GM12878 (cell line): Measurements from ENCODE around the gene NGFR. TPM values are rescaled to one million over a fixed set of nuclear protein-coding genes. Genes with fewer than 3 reads are reported as not detected.

Source experiments
- ATAC-seq: fragments of 200-7000 bp; cut with Tn5 transposase; 3 replicates; pipeline ENCODE4 v1.9.1; 2020; ENCODE audit warnings: mild to moderate bottlenecking, moderate library complexity
- BruUV-seq: library from RNA; stranded (reverse); fragments of 400-500 nt; replicated peaks from 2 replicates; lab custom pipeline; 2021; lab: Mats Ljungman, UMichigan
- CTCF ChIA-PET: fragments of 300-600 bp; sonication (Branson Sonifier 250); formaldehyde crosslinking; extraction: SDS; loops from one replicate; lab custom pipeline; 2021; ENCODE audit warnings: inconsistent platforms; lab: Yijun Ruan, JAX
- POLR2A ChIA-PET: fragments of 350-600 bp; formaldehyde crosslinking; extraction: SDS; loops from one replicate; lab custom pipeline; 2021; ENCODE audit warnings: inconsistent platforms; lab: Charles Lee
- RAD21 ChIA-PET: fragments of 300-600 bp; sonication (Branson Sonifier 250); formaldehyde crosslinking; loops from one replicate; lab custom pipeline; 2023; ENCODE audit warnings: antibody characterized with exemption; ENCODE audit not compliant: unreplicated experiment; lab: Charles Lee
- SMC1A ChIA-PET: fragments of 300-600 bp; sonication (Branson Sonifier 250); formaldehyde crosslinking; loops from one replicate; lab custom pipeline; 2023; ENCODE audit not compliant: unreplicated experiment, uncharacterized antibody; lab: Charles Lee
- DNase-seq: peaks from one replicate; pipeline ENCODE4 v3.0.0-alpha.2; 2011; ENCODE audit warnings: low read depth, low spot score
- FAIRE-seq: peaks from 3 replicates; lab custom pipeline; 2011; peaks lifted over from hg19 to GRCh38; lab: Jason Lieb, UNC
- H2AFZ ChIP-seq: 2 replicates; pipeline ENCODE4 v1.6.0; 2011; ENCODE audit warnings: low read depth, low read length, control low read depth; ENCODE audit not compliant: control insufficient read depth
- H3K27ac ChIP-seq: 2 replicates; pipeline ENCODE4 v1.5.1; 2011; ENCODE audit warnings: control low read depth; ENCODE audit not compliant: control insufficient read depth, insufficient read depth
- H3K27me3 ChIP-seq, 2 experiments: replicated peaks in 1 of 2; 2 replicates each; pipeline versions ENCODE4 v1.6.0 to v1.6.1; 2011; ENCODE audit warnings: low read length in 1 of 2; ENCODE audit not compliant: control insufficient read depth in 2 of 2, insufficient read depth in 2 of 2
- H3K36me3 ChIP-seq, 2 experiments: 2 replicates each; pipeline ENCODE4 v1.5.1; 2011; ENCODE audit warnings: low read length in 1 of 2; ENCODE audit not compliant: control insufficient read depth in 2 of 2, insufficient read depth in 2 of 2
- H3K4me1 ChIP-seq: 2 replicates; pipeline ENCODE4 v1.6.1; 2011; ENCODE audit warnings: mild to moderate bottlenecking, low read length, moderate library complexity, mixed read lengths; ENCODE audit not compliant: control insufficient read depth, insufficient read depth
- H3K4me2 ChIP-seq: 2 replicates; pipeline ENCODE4 v1.6.0; 2011; ENCODE audit warnings: control low read depth; ENCODE audit not compliant: control insufficient read depth, insufficient read depth
- H3K4me3 ChIP-seq: fragments of 200-600 bp; sonication (generic); 2 replicates; pipeline ENCODE4 v1.5.1; 2016
- H3K79me2 ChIP-seq: 2 replicates; pipeline ENCODE4 v1.6.0; 2011; ENCODE audit warnings: low read length; ENCODE audit not compliant: control insufficient read depth, insufficient read depth
- H3K9ac ChIP-seq: 2 replicates; pipeline ENCODE4 v1.8.0; 2011; ENCODE audit warnings: low read length, control low read depth, mixed read lengths; ENCODE audit not compliant: control insufficient read depth, insufficient read depth
- H3K9me3 ChIP-seq: replicated peaks from 3 replicates; pipeline ENCODE4 v1.5.1; 2011; ENCODE audit warnings: mild to moderate bottlenecking, low read length; ENCODE audit not compliant: control insufficient read depth, insufficient read depth
- H4K20me1 ChIP-seq: 2 replicates; pipeline ENCODE4 v1.6.0; 2011; ENCODE audit not compliant: control insufficient read depth, insufficient read depth
- BCL11A ChIP-seq: IDR thresholded peaks from 2 replicates; pipeline ENCODE4 v1.6.1; 2011; ENCODE audit warnings: low read depth, low read length
- HDGF ChIP-seq: fragments of 450-650 bp; IDR thresholded peaks from 2 replicates; pipeline ENCODE4 v1.6.1; 2016; ENCODE audit warnings: antibody characterized with exemption
- RUNX3 ChIP-seq: IDR thresholded peaks from 2 replicates; pipeline ENCODE4 v1.6.1; 2012; ENCODE audit warnings: low read length, inconsistent platforms
- WGBS: methylation state at CpG from one replicate; pipeline ENCODE4 v1.1.6; 2016; ENCODE audit warnings: low lambda C conversion rate; ENCODE audit not compliant: insufficient replicate concordance, insufficient coverage; ENCODE audit errors: missing lambda C conversion rate; 5-methylcytosine and 5-hydroxymethylcytosine counted together
- in situ Hi-C: fragments of 300-500 bp; cut with MboI; formaldehyde crosslinking; loops from 9 replicates; pipeline ENCODE4 v1.14.3; 2018; ENCODE audit warnings: mixed read lengths
- intact Hi-C: fragments of 100-400 bp; cut with micrococcal nuclease; formaldehyde crosslinking; loops from one replicate; pipeline ENCODE4 v1.14.2; 2022; ENCODE audit not compliant: unreplicated experiment
- polyA plus RNA-seq, 11 experiments: library from polyadenylated mRNA; depleted of rRNA in 4 of 11; unstranded in 6 of 11; stranded (reverse) in 5 of 11; fragments of >200 nt; fragmentation: Nextera tagmentation in 4 of 11; fragmentation: Illumina TruSeq in 1 of 11; extraction: Ambion mirVana in 4 of 11; extraction: Trizol in 1 of 11; gene quantifications; 1 replicate in 1 of 11; 2 replicates in 10 of 11; pipeline versions ENCODE4 v1.2.1 to v1.2.3, GENCODE V29; 2011 to 2016; ENCODE audit warnings: inconsistent platforms in 2 of 11, missing spikeins in 2 of 11, low read depth in 1 of 11
- total RNA-seq, 4 experiments: library from RNA; depleted of rRNA in 3 of 4; stranded (reverse); fragments of >200 nt in 3 of 4; fragmentation: Illumina TruSeq in 1 of 4; extraction: Trizol in 1 of 4; gene quantifications; 2 replicates each; pipeline versions ENCODE4 v1.2.1 to v1.2.3, GENCODE V29; 2013 to 2021

The NGFR gene
- total and polyA plus RNA-seq, 10 of the 15 experiments (the other 5 are each of a cell fraction or from before 2014, with no cell fraction given), result 0.05 to 0.28 (median 0.08) TPM; not detected in 1

GRCh38 chr17:49511810-49512209, 16.7 kb downstream of the NGFR start:
- ChIA-PET RAD21 (no interaction called here), POLR2A (interaction anchor here (0.5 kb wide), 1 partner anchor 171 kb away, joined by 3 read pairs; no protein-coding TSS in a partner anchor), CTCF (no interaction called here), SMC1A (no interaction called here)
- Histone ChIP-seq H3K36me3 (no peaks in the 10 kb centered on the region), H3K4me1 (peaks cover 23% of the 10 kb centered on the region), H3K27me3 (no peaks in the 10 kb centered on the region; a peak in 2 of 4 replicates), H3K9me3 (no peaks in the 10 kb centered on the region), H3K4me2 (no peak overlapping the region), H3K9ac (no peak overlapping the region), H2AFZ (no peak overlapping the region), H3K79me2 (no peaks in the 10 kb centered on the region), H4K20me1 (no peaks in the 10 kb centered on the region), H3K4me3 (no peak overlapping the region), H3K27ac (no peak overlapping the region)
- TF ChIP-seq RUNX3, result no peak
- intact Hi-C loops (no loop called here), in situ Hi-C loops (no loop called here)
- ATAC-seq (no peak), FAIRE-seq (no peak), DNase-seq (no peak)
- WGBS, result 86% methylated on average over 15 of the region's 16 CpGs
- BruUV-seq, result no TSS peak

GRCh38 chr17:49512296-49513043, 17.4 kb downstream of the NGFR start:
- TF ChIP-seq BCL11A, result no peak
- no peak for TF ChIP-seq HDGF
- WGBS, result 77% methylated on average over 26 of the region's 26 CpGs
- POLR2A ChIA-PET, result no interaction called here
- CTCF ChIA-PET, result no interaction called here
- no peaks in the 10 kb centered on the region for H4K20me1 ChIP-seq
- H3K4me3 ChIP-seq, result no peak overlapping the region
- H3K79me2 ChIP-seq, result no peaks in the 10 kb centered on the region
- SMC1A ChIA-PET, result no interaction called here
- H3K4me2 ChIP-seq, result no peak overlapping the region
- peaks cover 24% of the 10 kb centered on the region for H3K4me1 ChIP-seq
- DNase-seq (no peak), FAIRE-seq (no peak), ATAC-seq (no peak)
- no TSS peak for BruUV-seq
- intact Hi-C loops (no loop called here), in situ Hi-C loops (no loop called here)
- RAD21 ChIA-PET, result no interaction called here
- no peak overlapping the region for H2AFZ ChIP-seq
- no peaks in the 10 kb centered on the region; a peak in 1 of 4 replicates for H3K27me3 ChIP-seq
- no peak overlapping the region for H3K9ac ChIP-seq
- H3K27ac ChIP-seq, result no peak overlapping the region
- no peaks in the 10 kb centered on the region for H3K36me3 ChIP-seq
- H3K9me3 ChIP-seq, result no peaks in the 10 kb centered on the region
